ENCODE results near the gene ABCB4. TPM values are rescaled to one million over a fixed set of nuclear protein-coding genes. Genes with fewer than 3 reads are reported as not detected.
A peak's percentile ranks its signal among the peaks of the same experiment; 100 is the strongest.

Gene ABCB4
- total RNA-seq, 2 experiments from 2014 or later: not detected

DNA sequence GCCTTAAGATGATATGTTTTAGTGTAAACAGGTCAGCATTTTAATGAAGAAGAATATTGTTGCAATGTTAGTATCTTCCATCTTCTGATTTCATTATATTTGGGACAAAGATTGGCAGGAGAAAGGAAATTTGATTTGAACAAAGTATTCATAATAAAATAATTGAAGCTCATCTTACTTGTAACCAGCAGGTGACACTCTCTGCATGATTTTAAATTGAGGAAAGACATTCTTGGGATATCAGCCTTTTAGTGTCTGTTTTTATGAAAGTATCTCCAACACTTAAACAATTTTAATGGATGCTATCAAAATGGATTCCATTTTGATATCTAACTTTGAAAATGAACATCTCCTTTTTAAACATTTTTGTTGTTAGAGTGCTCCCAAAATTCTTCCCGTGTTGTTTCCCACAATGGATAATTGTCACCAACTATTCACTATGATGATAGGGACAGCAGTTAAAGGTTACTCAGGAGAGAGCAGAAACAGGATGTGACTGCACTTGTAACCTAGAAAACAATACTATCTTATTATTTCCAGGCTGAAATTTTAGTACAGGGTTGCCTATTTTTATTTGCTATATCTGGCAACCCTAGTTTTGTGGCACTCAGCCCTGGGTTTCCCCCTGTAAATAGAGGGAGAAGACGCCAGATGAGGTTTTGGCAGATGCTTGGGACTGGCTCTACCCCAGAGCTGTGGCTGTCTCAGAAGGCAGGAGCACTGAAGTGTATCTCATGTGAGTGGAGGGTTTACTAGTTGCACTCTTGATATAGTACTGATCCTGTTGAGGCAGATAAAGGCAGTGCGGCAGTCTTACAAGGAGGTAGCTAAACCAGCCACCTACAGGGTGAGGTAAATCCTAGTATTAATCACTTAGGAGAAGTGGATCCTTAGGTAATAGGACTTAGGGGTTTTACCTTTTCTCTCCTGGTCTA lies 31.0 kb upstream of the ABCB4 start:
- peaks cover 26% of the 10 kb centered on the region for H3K36me3 Mint-ChIP-seq (ENCODE audit: low read depth)
- intact Hi-C loops (cut with DNase I, micrococcal nuclease): loop anchor here (2.0 to 10.0 kb wide), 3 partner anchors 380 to 608 kb away; no protein-coding TSS in a partner anchor
- CTCF ChIA-PET: interaction anchor here (0.6 kb wide), 1 partner anchor 72 kb away, joined by 3 read pairs; no protein-coding TSS in a partner anchor

DNA sequence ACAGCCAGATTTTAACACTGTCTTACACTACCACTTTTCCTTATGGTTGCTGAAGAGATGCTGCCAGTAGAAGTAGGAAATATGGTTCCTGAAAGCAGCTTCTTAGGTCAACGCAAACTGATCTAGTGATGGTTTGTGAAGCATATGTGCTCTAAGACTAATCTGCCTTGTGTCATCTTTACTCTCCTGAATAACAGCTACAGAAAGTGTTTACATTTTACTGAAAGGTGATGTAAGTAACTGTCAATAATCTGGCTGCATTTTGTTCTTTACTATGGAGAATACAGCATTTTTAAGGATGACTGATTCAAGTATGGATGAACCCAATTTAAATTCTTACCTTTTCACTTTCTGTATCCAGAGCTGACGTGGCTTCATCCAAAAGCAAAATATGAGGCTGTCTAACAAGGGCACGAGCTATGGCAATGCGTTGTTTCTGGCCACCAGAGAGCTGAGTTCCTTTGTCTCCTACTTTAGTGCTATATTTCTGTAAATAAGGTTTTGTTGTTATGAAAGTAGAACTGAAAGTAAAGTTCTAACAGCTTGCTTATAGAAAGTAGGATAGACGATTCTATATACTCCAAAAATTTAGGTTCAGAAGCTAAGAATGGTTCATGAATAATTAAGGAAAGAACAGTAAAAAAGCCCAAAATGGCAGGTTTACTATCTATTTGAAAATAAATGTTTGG lies 30.2 kb upstream of the ABCB4 start:
- peaks cover 25% of the 10 kb centered on the region for H3K36me3 Mint-ChIP-seq (ENCODE audit: low read depth)

More for the DNA sequence above, 31.0 kb upstream of the ABCB4 start:
- no peak overlapping the region for H3K27ac Mint-ChIP-seq
- H3K4me3 Mint-ChIP-seq: no peak overlapping the region
- no peak overlapping the region for H3K27ac ChIP-seq (ENCODE audit: low read depth in 1 of 2, low read length in 2 of 2)
- POLR2A ChIA-PET: no interaction called here
- no peaks in the 10 kb centered on the region for H3K27me3 Mint-ChIP-seq
- TF ChIP-seq, protein P1, sequence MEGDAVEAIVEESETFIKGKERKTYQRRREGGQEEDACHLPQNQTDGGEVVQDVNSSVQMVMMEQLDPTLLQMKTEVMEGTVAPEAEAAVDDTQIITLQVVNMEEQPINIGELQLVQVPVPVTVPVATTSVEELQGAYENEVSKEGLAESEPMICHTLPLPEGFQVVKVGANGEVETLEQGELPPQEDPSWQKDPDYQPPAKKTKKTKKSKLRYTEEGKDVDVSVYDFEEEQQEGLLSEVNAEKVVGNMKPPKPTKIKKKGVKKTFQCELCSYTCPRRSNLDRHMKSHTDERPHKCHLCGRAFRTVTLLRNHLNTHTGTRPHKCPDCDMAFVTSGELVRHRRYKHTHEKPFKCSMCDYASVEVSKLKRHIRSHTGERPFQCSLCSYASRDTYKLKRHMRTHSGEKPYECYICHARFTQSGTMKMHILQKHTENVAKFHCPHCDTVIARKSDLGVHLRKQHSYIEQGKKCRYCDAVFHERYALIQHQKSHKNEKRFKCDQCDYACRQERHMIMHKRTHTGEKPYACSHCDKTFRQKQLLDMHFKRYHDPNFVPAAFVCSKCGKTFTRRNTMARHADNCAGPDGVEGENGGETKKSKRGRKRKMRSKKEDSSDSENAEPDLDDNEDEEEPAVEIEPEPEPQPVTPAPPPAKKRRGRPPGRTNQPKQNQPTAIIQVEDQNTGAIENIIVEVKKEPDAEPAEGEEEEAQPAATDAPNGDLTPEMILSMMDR (IDR thresholded peaks at IDR 0.05): peak; percentile 16
- H3K9me3 ChIP-seq (ENCODE audit: control insufficient read depth in 1 of 2, insufficient read depth in 1 of 2, low read length in 2 of 2): no peaks in the 10 kb centered on the region
- H3K4me1 ChIP-seq (ENCODE audit: insufficient read depth, low read length): no peaks in the 10 kb centered on the region
- ATAC-seq (ENCODE audit: poor library complexity) (no peak), DNase-seq (peak in 3 of 14 experiments; percentile 12 to 18 (median 15))
- no peaks in the 10 kb centered on the region for H3K9me3 Mint-ChIP-seq
- no peaks in the 10 kb centered on the region for H3K27me3 ChIP-seq (ENCODE audit: control insufficient read depth in 1 of 2, insufficient read depth in 2 of 2, low read length in 2 of 2)
- H3K4me3 ChIP-seq (ENCODE audit: low read length): no peak overlapping the region
- H3K36me3 ChIP-seq (ENCODE audit: insufficient read depth, low read length): no peaks in the 10 kb centered on the region
- H3K4me1 Mint-ChIP-seq (ENCODE audit: low read depth): no peaks in the 10 kb centered on the region

DNA sequence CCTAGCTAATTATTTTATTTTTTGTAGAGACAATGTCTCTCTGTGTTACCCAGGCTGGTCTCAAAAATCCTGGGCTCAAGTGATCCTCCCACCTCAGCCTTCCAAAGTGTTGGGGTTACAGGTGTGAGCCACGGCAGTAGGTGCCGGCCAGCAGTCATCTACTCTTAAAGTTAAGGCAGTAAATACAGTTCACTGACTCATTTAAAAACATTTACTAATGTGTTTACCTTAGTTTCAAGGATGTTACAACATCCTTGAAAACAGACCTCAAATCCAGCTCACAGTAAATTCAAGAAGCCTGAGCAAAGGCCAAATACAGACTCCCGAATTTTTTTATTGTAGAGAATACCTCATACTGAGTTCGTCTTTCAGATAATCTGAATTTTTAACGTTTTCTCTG lies 29.6 kb upstream of the ABCB4 start:
- Mint-ChIP-seq H3K4me1 (ENCODE audit: low read depth) (no peaks in the 10 kb centered on the region), H3K36me3 (ENCODE audit: low read depth) (peaks cover 25% of the 10 kb centered on the region), H3K9me3 (no peaks in the 10 kb centered on the region), H3K27me3 (no peaks in the 10 kb centered on the region), H3K4me3 (no peak overlapping the region), H3K27ac (no peak overlapping the region)
- intact Hi-C loops (cut with DNase I, micrococcal nuclease): loop anchor here in 1 of 2 experiments (5.0 to 10.0 kb wide), 2 partner anchors 382 to 610 kb away; no protein-coding TSS in a partner anchor
- ATAC-seq (ENCODE audit: poor library complexity) (no peak), DNase-seq (no peak)
- Histone ChIP-seq H3K4me3 (ENCODE audit: low read length) (no peak overlapping the region), H3K36me3 (ENCODE audit: insufficient read depth, low read length) (no peaks in the 10 kb centered on the region), H3K4me1 (ENCODE audit: insufficient read depth, low read length) (no peaks in the 10 kb centered on the region), H3K9me3 (ENCODE audit: control insufficient read depth in 1 of 2, insufficient read depth in 1 of 2, low read length in 2 of 2) (no peaks in the 10 kb centered on the region), H3K27ac (ENCODE audit: low read depth in 1 of 2, low read length in 2 of 2) (no peak overlapping the region), H3K27me3 (ENCODE audit: control insufficient read depth in 1 of 2, insufficient read depth in 2 of 2, low read length in 2 of 2) (no peaks in the 10 kb centered on the region)
- TF ChIP-seq, protein P1 (IDR thresholded peaks at IDR 0.05): no peak
- ChIA-PET CTCF (no interaction called here), POLR2A (no interaction called here)

More for the DNA sequence above, 30.2 kb upstream of the ABCB4 start:
- Histone ChIP-seq H3K4me1 (ENCODE audit: insufficient read depth, low read length) (no peaks in the 10 kb centered on the region), H3K9me3 (ENCODE audit: control insufficient read depth in 1 of 2, insufficient read depth in 1 of 2, low read length in 2 of 2) (no peaks in the 10 kb centered on the region), H3K36me3 (ENCODE audit: insufficient read depth, low read length) (no peaks in the 10 kb centered on the region), H3K4me3 (ENCODE audit: low read length) (no peak overlapping the region), H3K27ac (ENCODE audit: low read depth in 1 of 2, low read length in 2 of 2) (no peak overlapping the region), H3K27me3 (ENCODE audit: control insufficient read depth in 1 of 2, insufficient read depth in 2 of 2, low read length in 2 of 2) (no peaks in the 10 kb centered on the region)
- Mint-ChIP-seq H3K9me3 (no peaks in the 10 kb centered on the region), H3K4me3 (no peak overlapping the region), H3K27ac (no peak overlapping the region), H3K27me3 (no peaks in the 10 kb centered on the region), H3K4me1 (ENCODE audit: low read depth) (no peaks in the 10 kb centered on the region)
- intact Hi-C loops (cut with DNase I, micrococcal nuclease): loop anchor here (2.0 to 10.0 kb wide), 3 partner anchors 381 to 609 kb away; no protein-coding TSS in a partner anchor
- no peak for ATAC-seq (ENCODE audit: poor library complexity)
- TF ChIP-seq, protein P1 (IDR thresholded peaks at IDR 0.05): no peak
- no peak for DNase-seq
- CTCF ChIA-PET: no interaction called here
- POLR2A ChIA-PET: no interaction called here
